Measurements from ENCODE around the gene ABCC4.

GRCh38 chr13:95002126-95002525 is 299.1 kb downstream of the ABCC4 start:
- TF ChIP-seq CTCF (IDR thresholded peaks at IDR 0.05) (no peak), POLR2A (IDR thresholded peaks at IDR 0.05) (no peak)
